HL-60/S4 (cell line): ENCODE data around the gene FRG2C.
"Not testable (repeated sequence)": the region's sequence is repeated elsewhere in the genome, so short reads cannot be mapped to it uniquely, and the experiment has no call there.

Experiments
- in situ Hi-C: fragments of 300-500 bp; cut with MboI; formaldehyde crosslinking; loops from 2 replicates; pipeline ENCODE4 v1.14.3; 2022; ENCODE audit warnings: low sequenced_read_pairs

The FRG2C gene

DNA sequence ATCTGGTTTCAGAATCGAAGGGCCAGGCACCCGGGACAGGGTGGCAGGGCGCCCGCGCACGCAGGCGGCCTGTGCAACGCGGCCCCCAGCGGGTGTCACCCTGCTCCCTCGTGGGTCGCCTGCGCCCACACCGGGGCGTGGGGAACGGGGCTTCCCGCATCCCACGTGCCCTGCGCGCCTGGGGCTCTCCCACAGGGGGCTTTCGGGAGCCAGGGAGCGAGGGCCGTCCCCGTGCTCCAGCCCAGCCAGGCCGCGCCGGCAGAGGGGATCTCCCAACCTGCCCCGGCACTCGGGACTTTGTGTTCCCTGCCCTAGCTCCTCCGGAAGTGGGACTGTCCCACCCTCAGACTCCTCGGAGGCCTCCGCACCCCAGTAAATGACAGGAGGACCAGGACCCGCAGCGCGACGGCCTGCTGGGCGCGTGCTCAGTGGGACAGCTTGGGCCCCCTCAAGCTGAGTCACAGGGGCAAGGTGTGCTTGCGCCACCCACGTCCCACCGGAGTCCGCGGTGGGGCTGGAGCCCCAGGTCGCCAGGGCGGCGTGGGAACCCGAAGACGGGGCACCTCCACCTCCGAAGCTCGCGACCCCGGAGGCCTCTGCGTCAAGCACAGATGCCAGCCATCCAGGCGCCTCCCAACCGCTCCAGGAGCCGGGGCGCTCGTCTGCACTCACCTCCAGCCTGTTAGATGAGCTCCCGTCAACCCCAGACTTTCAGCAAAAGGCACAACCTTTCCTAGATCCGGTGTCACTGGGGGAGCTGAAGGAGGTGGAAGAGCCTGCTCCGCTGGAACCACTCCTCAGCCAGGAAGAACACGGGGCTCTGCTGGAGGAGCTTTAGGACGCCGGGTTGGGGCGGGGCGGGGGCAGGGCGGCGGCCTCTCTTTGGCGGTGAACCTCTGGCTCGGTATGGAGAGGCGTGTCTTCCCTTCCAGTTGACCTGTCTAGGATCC, 5.5 kb downstream of the FRG2C start:
- in situ Hi-C loops = not testable (repeated sequence)

DNA sequence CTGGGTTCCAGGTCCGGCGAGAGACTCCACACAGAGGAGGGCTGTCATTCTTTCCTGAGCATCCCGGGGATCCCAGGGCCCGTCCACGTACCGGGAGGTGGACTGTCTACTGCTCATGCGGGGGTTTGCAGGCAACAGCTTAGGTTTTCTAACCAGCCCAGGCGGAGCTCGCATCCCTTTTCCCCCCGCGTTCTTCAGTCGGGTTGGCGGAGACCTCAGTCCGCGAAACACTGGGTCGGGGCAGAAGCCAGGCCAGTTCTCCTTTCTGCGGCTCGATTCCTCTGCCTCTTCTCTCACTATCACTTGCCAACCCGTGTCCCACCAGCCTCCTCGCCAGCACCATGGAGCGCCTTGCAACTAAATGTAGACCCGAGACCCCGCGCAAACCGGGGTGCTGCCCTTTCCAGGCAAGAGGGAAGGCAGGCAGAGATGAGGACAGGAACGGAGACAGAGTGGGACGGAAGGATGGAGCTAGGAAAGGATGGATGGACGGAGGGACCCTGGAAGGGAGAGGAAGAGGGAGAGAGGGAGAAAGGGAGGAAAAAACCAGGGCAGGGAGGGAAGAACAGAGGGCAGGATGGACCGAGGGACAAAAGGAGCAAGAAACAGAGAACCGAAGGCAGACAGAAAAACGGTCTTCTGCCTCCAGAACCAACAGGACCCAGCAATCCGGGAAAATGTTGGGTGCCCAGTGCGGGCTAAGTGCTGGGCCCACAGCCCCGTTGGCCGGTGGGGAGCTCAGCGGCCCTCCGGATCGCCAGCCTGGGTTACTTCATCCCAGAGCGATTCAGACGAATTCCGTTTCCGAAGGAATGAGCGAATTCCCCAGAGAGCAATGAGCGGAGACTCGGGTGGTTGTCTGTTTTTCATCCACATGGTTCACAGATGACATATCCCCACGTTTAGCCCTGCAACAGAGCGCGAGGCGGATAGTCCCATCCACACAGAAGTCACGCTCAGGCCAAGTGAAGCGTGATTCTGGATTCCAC, 6.5 kb downstream of the FRG2C start:
- in situ Hi-C loops = not testable (repeated sequence)

DNA sequence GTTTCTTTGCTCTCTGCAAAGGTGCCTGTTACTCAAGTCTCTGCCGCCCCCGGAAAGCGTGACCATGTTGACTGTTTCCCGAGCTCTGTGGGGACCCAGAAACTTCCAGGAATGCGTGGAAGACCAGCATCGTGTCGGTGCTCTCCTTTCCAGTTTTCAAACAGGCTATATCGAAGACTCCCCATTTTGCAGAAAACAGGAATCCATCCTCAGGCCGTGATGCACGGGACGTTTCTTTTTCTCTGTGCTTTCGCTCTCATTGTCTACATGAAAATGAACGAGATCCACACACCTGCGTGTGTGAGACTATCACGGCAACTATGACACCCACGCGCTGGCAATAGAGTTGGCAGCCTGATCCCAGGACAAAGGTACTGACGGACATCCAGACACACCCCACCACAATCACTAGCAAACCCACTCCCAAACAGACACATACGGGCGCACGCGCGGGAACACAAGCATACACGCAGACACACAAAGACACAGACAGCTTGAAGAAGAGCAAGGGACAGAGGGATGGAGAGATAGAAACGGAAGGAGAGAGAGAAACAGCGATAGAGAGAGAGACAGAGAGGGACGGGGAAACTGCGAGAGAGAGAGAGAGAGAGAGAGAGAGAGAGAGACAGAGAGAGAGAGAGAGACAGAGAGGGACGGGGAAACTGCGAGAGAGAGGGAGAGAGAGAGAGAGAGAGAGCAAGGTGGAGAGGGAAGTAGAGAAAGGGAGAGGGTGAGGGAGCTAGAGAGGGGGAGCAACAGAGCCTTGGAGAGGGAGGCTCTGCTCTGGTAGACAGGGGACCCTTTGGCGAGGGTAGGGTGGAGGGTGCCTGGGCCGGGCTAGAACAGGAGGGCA, 7.4 kb downstream of the FRG2C start:
- in situ Hi-C loops = not testable (repeated sequence)

DNA sequence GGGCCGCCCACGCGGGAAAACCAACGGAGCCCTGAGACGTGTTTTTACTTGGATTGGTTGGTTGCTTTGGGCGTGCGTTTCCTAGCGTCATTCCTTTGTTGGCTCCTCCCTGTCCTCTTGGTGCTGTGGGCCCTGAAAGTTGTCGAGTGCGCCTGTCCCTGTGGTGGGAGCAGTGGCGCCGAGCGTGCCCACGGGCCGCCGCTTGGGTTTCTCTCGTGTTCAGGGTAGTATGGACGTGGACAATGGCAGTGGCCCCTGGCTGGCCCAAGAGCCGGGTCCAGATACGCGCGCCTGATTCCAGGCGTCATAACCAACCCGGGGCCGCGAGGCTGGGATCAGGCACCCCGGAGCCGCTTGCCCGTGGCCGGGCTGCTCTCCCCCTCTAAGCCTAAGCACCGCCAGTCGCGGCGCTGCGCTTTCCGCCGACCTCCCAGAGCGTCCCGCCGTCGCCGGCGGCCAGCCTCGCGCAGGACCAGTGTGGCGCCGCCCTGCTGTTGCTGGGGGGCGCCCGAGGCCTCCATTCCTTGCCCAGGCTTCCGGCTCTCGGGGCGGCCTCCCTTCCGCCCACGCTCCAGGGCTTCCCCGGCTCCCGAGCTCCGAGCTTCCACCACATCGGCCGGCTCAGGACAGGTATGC, 8.1 kb downstream of the FRG2C start:
- in situ Hi-C loops = not testable (repeated sequence)

DNA sequence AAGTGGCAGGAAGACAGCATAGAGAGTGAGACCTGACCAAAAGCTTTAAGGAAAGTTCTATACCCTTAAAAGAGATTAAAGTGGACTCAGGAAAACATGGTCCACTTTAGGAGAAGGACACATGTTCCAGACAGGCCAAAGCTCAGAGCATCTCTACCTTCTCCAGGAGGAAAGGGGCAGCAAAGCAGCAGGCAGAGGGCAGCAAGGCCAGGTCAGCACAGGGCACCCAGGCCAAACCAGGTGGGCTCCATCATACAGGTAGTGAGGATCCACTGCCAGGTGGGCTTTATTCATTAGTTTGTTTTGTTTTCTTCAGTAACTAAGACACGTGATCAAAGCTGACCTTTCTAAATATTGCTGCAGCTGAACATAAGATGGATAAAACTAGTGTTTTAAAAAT, 19.8 kb downstream of the FRG2C start:
- in situ Hi-C loops = not testable (repeated sequence)

DNA sequence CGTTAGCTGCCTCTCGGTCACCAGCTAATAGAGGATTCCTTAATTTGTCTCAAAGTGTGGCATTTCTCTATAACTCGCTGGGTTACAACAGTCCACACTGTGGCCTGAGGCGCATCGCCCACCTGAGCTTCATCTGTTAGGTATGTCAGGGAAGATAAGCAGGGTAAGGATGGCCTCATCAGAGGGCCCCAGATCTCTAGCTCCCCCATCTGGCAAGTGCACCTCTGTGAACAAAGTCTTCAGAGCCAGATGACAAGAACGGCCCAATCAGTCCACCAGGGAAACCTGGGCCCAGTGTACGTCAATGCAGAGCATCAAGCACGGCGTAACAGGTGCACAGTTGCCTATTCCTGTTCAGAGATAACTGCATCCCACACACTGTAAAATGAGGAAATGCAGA, 23.2 kb downstream of the FRG2C start:
- in situ Hi-C loops = no loop called here

DNA sequence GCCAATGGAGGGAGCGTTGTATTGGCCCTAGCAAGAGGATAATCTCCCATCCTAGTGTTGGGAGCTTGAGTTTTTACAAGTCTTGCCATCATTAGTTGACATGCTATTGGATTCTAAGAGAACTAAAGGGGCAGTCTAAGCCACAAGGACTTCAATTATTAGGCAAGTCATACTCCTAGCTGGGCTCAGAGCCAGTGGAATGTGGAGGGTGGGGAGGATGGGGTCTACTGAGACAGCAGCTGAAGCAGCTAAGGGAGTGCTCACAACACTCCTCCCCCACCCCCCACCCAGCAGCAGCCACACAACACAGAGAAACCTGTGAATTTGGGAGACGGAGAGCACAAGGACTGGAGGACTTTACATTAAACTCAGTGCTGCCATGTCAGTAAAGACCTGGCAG, 27.9 kb downstream of the FRG2C start:
- in situ Hi-C loops = no loop called here
